ENCODE measurements around the gene RNF157.
A peak's percentile ranks its signal among the peaks of the same experiment; 100 is the strongest.
"Not testable (repeated sequence)": the region's sequence is repeated elsewhere in the genome, so short reads cannot be mapped to it uniquely, and the experiment has no call there.

RNF157 gene

DNA sequence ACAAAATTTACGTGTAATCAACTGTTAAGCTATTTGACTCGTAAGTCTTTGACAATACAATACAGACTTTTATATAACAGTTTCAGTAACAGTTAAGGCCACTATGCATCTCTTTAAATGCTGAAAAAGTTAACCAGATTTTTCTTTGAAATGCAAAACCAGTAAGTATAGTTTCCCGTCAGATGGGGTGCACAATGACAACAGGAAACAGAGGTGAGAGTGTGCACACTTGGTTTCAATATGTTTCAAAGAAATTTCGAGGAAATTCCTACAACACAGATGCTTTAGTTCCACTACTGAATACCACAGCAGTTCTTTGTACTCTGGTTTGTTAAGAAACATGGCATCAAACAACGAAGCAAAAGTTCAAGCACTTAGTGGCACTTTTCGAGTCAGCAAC is 48.4 kb downstream of the RNF157 start:
- TF ChIP-seq POLR2AphosphoS5 (IDR thresholded peaks at IDR 0.05; ENCODE audit: low read depth, low read length) (0 out of 2 replicates have a peak, but pooled peaks have one; percentile 25), TAF1 (IDR thresholded peaks at IDR 0.05; ENCODE audit: borderline replicate concordance, low read depth, low read length) (no peak)
- FAIRE-seq = peak; percentile 85
- DNase-seq (ENCODE audit: insufficient read length) = peak; percentile 32

DNA sequence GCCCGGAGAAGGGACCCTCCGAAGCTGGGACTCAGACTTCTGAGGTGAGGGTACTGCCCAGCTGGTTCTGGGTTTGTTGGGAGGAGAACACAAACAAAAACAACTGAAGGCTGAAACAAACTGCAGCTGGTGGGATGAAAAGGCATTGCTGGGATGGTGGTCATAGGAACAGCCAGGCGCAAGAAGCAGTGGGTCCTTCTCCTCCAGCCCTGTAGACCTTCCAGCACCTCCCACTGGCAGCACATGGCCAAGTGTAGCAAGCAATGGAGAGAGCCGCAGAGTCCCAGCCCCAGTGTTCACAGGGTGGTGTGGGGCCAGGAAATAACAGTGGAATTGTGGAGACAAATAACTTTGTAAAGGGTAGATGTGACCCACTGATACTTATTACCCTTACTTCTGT is 50.6 kb downstream of the RNF157 start:
- TF ChIP-seq POLR2A (IDR thresholded peaks at IDR 0.05; ENCODE audit: low read depth, low read length) (no peak), TAF1 (IDR thresholded peaks at IDR 0.05; ENCODE audit: borderline replicate concordance, low read depth, low read length) (no peak), POLR2AphosphoS5 (IDR thresholded peaks at IDR 0.05; ENCODE audit: low read depth, low read length) (no peak)
- DNase-seq (ENCODE audit: insufficient read length) (no peak), FAIRE-seq (peak; percentile 74)

DNA sequence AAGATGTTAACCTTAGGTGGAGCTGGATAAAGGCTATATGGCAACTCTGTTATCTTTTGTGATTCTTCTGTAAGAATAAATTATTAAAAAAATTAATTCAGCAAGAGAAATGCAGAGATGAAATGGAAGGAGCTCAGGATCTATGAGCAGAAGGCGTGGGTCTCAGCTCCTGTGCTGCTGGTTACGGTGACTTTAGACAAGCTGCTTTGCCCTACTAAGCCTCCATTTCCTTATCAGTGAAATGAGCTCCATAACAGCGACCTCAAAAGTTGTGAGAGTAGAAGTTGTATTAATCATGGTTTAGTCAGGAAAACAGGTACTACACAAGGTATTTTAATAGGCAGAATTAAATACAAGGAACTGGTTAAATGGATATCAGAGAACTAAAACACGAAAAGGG is 51.0 kb downstream of the RNF157 start:
- DNase-seq (ENCODE audit: insufficient read length) (no peak), FAIRE-seq (no peak)
- no peak for TF ChIP-seq POLR2AphosphoS5 (IDR thresholded peaks at IDR 0.05; ENCODE audit: low read depth, low read length)
- no peak for TF ChIP-seq TAF1 (IDR thresholded peaks at IDR 0.05; ENCODE audit: borderline replicate concordance, low read depth, low read length)
- no peak for TF ChIP-seq POLR2A (IDR thresholded peaks at IDR 0.05; ENCODE audit: low read depth, low read length)

DNA sequence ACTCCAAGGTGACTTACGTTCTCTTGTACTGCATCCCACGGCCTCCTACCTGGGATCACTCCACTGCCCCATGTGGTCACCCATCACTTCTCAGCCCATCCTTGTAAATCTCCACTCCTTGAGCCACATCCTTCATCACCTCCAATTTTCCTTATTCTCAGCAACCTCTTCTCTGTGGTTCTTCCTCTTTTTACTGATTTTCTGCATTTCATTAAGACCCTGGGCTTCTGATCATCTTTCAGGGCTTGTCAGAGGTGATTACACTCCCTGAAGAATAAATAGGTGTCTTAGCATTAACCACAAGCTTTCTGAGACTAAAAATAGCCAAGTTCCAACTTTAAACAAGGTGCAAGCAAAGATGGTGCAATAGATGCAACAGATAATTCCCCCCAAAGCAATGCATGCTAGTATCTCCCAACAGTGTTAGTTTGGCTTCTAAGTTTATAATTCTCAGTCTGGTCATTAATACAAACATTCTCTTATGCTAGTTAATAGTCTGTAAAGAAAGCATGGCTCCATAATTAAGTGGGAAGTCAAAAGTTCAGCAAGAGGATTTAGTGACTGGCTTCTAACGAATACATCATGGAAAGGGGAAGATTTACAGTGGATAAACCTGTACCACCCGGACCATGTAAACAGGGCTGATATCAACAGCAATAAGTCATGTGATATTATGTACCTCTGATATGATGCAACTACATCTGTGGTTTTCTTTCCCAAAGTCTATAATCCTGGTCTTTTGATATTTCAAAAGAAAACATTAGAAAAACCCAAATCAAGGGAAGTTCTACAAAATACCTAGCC is 51.9 kb downstream of the RNF157 start:
- FAIRE-seq = peak; percentile 17
- DNase-seq (ENCODE audit: insufficient read length) = no peak
- no peak for TF ChIP-seq POLR2A (IDR thresholded peaks at IDR 0.05; ENCODE audit: low read depth, low read length)
- TF ChIP-seq TAF1 (IDR thresholded peaks at IDR 0.05; ENCODE audit: borderline replicate concordance, low read depth, low read length) = no peak
- no peak for TF ChIP-seq POLR2AphosphoS5 (IDR thresholded peaks at IDR 0.05; ENCODE audit: low read depth, low read length)

DNA sequence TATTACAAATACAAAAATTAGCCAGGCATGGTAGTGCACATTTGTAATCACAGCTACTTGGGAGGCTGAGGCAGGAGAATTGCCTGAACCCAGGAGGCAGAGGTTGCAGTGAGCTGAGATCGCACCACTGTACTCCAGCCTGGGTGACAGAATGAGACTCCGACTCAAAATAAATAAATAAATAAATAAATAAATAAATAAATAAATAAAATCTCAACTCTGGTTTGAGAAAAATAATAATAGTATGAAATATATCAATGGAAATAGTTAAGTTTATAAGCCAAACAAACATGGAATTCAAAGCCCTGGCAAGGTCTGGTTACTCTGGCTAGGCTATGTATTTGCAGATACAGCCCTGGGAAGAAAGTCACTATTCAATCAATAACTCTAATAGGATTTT is 53.5 kb downstream of the RNF157 start:
- not testable (repeated sequence) for DNase-seq (ENCODE audit: insufficient read length); FAIRE-seq

DNA sequence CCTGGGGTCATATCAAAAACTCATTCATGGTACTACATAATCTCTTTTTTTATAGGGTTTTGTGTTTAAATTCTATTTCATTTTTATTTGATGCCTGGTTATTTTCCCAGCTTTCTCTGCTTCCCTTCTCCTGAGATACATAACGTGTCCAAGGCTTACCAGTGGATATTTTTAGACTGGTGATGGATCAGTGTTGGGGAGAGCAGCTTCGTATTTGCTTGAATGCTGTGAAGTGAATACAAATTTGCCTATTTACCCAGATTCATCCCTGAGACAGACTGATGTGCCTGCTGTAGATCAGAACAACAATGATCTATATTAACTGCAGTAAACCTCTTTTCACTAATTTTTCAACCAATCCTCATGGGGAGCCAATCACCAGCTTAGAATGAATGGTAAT is 56.0 kb downstream of the RNF157 start:
- DNase-seq (ENCODE audit: insufficient read length) (no peak), FAIRE-seq (no peak)
- no peak for TF ChIP-seq POLR2AphosphoS5 (IDR thresholded peaks at IDR 0.05; ENCODE audit: low read depth, low read length)
- TF ChIP-seq POLR2A (IDR thresholded peaks at IDR 0.05; ENCODE audit: low read depth, low read length) = no peak
- TF ChIP-seq TAF1 (IDR thresholded peaks at IDR 0.05; ENCODE audit: borderline replicate concordance, low read depth, low read length) = no peak

DNA sequence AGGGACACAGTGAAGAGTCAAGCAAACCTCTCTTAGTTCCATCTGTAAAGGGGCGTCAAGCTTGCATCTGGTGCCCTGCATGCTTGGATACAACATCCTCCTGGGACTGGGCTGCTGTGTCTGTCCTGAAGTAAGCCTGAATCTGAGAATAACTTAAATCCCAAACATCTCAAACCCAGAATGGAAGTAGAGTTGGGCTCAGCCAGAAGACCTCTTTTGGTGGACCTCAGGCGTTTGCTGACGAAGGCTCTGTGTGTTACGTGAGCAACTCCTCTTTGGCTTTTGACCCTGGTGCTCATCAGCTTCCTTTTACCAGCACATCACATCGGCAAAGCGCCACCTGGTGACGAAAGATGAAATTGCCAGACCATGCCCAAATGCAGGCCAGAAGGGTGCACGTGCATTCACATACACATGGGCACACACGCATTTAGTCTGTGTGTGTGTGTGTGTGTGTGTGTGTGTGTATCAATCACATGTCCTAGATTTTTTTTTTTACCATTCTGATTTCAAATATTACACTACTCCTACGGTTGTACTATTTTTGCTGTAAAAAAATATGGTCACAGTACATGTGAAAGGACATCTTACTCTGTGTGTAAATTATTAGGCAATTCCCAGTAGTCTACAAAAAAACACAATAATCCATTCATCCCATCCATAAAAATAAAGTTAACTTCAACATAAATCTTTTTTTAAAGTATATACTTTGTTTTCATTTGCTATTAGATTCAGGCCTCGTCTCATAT is 58.1 kb downstream of the RNF157 start:
- TF ChIP-seq POLR2AphosphoS5 (IDR thresholded peaks at IDR 0.05; ENCODE audit: low read depth, low read length) (no peak), TAF1 (IDR thresholded peaks at IDR 0.05; ENCODE audit: borderline replicate concordance, low read depth, low read length) (no peak), POLR2A (IDR thresholded peaks at IDR 0.05; ENCODE audit: low read depth, low read length) (no peak)
- FAIRE-seq (peak; percentile 97), DNase-seq (ENCODE audit: insufficient read length) (peak; percentile 64)

DNA sequence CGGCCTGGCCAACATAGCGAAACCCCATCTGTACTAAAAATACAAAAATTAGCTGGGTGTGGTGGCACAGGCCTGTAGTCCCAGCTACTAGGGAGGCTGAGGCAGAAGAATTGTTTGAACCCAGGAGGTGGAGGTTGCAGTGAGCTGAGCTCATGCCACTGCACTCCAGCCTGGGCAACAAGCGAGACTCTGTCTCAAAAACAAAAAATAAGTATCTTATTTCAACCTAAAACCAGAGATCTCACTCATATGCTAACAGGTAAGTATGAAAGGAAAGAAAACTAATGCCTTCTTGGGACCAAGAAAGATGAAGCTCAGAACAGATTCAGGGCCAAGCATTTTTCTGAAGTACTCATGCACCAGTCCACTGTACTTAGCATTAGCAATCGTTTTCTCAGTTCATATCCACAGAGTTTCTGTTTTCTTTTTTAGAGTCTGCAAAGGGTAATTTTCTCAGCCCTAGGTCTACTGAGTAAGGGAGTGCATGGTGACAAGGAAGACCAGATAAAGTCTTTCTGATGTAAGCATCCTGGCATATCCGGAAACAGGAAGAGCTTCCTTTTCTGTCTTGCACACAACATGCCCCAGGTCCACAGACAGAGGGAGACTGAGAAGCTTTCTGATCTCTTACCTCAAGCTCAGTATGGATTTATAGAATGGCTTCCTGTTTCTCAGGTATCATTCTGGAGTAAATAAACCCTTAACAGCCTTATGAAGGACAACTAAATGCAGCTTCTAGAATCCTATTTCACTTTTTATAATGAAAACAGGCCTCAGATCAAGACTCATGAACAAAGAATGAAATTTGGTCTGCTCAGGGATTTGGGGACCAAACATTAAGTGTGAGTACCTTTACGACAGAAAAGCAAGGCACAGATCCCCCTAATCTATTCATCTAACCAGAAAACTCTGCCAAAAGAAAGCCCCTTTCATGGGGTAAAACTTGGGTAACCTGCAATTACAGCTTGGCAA is 60.5 kb downstream of the RNF157 start:
- FAIRE-seq = peak; percentile 14
- DNase-seq (ENCODE audit: insufficient read length) = no peak
- TF ChIP-seq POLR2AphosphoS5 (IDR thresholded peaks at IDR 0.05; ENCODE audit: low read depth, low read length) (no peak), TAF1 (IDR thresholded peaks at IDR 0.05; ENCODE audit: borderline replicate concordance, low read depth, low read length) (no peak), POLR2A (IDR thresholded peaks at IDR 0.05; ENCODE audit: low read depth, low read length) (no peak)

DNA sequence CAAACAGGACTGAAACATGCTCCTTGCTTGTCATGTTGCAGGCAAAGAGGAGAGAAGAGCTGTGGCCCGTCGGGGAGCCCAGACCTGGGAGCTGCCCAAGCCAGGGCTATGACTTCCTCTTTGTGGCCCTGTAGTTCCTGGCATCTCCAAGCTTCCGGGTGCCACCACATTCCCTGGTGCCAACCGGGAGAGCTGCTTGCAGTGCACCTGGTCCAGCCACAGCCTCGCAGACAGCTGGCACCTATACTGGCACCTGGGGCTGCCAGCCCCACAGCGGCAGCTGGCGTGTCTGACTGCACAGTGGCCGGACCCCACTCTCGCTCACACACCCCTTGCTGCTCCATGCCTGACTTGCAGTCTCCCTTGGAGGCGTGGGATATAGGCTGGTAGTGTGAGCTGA is 62.2 kb downstream of the RNF157 start:
- no peak for DNase-seq (ENCODE audit: insufficient read length)
- TF ChIP-seq POLR2AphosphoS5 (IDR thresholded peaks at IDR 0.05; ENCODE audit: low read depth, low read length) = no peak
- TF ChIP-seq TAF1 (IDR thresholded peaks at IDR 0.05; ENCODE audit: borderline replicate concordance, low read depth, low read length) = no peak
- no peak for TF ChIP-seq POLR2A (IDR thresholded peaks at IDR 0.05; ENCODE audit: low read depth, low read length)
- no peak for FAIRE-seq

DNA sequence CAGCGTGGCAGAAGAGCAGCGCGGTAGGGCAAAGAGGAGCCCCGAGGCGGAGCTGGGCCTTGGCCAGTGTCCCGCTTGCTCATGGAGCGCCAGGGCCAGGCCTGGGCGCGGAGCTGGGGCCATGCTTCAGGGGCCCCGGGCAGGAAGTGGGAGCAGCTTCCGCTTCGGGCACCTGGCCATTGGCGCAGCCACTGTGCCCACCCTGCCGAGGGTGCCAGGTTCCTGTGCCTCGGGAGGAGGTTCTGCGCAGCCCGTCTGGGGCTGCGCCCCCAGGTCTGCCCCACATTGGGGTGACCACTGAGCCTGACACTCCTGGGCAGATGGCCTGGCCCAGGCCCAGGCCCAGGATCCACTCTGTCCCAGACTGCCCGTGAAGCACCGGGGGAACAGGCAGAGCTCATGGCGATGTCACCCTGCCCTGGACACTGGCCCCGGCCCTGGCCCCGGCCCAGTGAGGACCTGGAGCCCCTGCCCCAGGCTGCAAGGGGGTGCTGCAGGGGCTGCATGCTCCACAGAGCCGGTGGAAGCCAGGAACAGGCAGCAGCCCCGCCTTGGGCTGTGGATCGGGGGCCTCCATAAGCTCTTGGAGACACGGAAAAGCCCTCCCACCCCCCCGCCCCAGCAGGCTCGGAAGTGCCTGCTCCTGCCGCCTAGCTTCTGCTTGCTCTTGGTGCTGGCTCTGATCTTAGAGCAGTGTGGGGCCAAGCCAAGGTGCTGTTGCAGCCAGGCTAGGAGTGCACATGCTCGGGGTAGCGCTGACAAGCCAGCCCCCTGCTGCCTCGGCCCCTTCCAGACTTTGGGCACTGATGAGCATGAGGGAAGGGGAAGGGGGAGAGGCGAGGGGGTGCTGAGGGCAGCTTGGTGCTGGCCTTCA is 63.4 kb downstream of the RNF157 start:
- no peak for FAIRE-seq
- DNase-seq (ENCODE audit: insufficient read length) = no peak
- TF ChIP-seq POLR2AphosphoS5 (IDR thresholded peaks at IDR 0.05; ENCODE audit: low read depth, low read length) (no peak), TAF1 (IDR thresholded peaks at IDR 0.05; ENCODE audit: borderline replicate concordance, low read depth, low read length) (no peak), POLR2A (IDR thresholded peaks at IDR 0.05; ENCODE audit: low read depth, low read length) (no peak)
